ENCODE measurements around the gene BRCA2. TPM values are rescaled to one million over a fixed set of nuclear protein-coding genes. Genes with fewer than 3 reads are reported as not detected.

Gene BRCA2
- total RNA-seq, 1 donor from 2014 or later = 0.38 TPM

GRCh38 chr13:32426990-32427851 lies 111.9 kb downstream of the BRCA2 start:
- Histone ChIP-seq H3K36me3 (peaks cover 16% of the 10 kb centered on the region), H3K4me3 (peak overlapping the region; percentile 83), H3K27ac (replicated peaks) (peak overlapping the region; percentile 92), H3K4me1 (peaks cover 57% of the 10 kb centered on the region), H3K9me3 (replicated peaks) (no peaks in the 10 kb centered on the region), H3K27me3 (ENCODE audit: low read depth) (no peaks in the 10 kb centered on the region)
- no peak for TF ChIP-seq CTCF (IDR thresholded peaks at IDR 0.05; ENCODE audit: borderline replicate concordance)
- DNase-seq = peak; percentile 34
- intact Hi-C loops (cut with micrococcal nuclease) = loop anchor here (10.0 kb wide), 1 partner anchor 108 kb away; the partner anchor contains the start of gene N4BP2L2

GRCh38 chr13:32427852-32428580 lies 112.7 kb downstream of the BRCA2 start, which contains the start of gene N4BP2L1:
Gene N4BP2L1, minus strand, starts transcription at chr13:32428130. Its CDS starts 48 bp downstream, at chr13:32428082.
- H3K27ac ChIP-seq (replicated peaks) = peak within 1 kb of the TSS; percentile 92
- H3K4me1 ChIP-seq = peaks cover 56% of the 10 kb centered on the region
- DNase-seq = peak; percentile 64
- peak within 1 kb of the TSS; percentile 83 for H3K4me3 ChIP-seq
- H3K36me3 ChIP-seq = peaks cover 22% of the 10 kb centered on the region
- H3K27me3 ChIP-seq (ENCODE audit: low read depth) = no peaks in the 10 kb centered on the region
- no peaks in the 10 kb centered on the region for H3K9me3 ChIP-seq (replicated peaks)
- no peak for TF ChIP-seq CTCF (IDR thresholded peaks at IDR 0.05; ENCODE audit: borderline replicate concordance)
- intact Hi-C loops (cut with micrococcal nuclease) = loop anchor here (10.0 kb wide), 1 partner anchor 107 kb away; the partner anchor contains the start of gene N4BP2L2

- no peaks in the 10 kb centered on the region for H3K9me3 ChIP-seq (replicated peaks)
- H3K36me3 ChIP-seq = peaks cover 21% of the 10 kb centered on the region
- H3K4me3 ChIP-seq = peak overlapping the region; percentile 83
- H3K27ac ChIP-seq (replicated peaks) = peak overlapping the region; percentile 92
- no peak for TF ChIP-seq CTCF (IDR thresholded peaks at IDR 0.05; ENCODE audit: borderline replicate concordance)
- H3K4me1 ChIP-seq = peaks cover 58% of the 10 kb centered on the region
- intact Hi-C loops (cut with micrococcal nuclease) = loop anchor here (10.0 kb wide), 1 partner anchor 106 kb away; the partner anchor contains the start of gene N4BP2L2
- H3K27me3 ChIP-seq (ENCODE audit: low read depth) = no peaks in the 10 kb centered on the region
- no peak for DNase-seq
Measured at GRCh38 chr13:32428581-32429432, 113.5 kb downstream of the BRCA2 start.

- H3K27ac ChIP-seq (replicated peaks) = peak overlapping the region; percentile 92
- H3K4me3 ChIP-seq = no peak overlapping the region
- peaks cover 54% of the 10 kb centered on the region for H3K4me1 ChIP-seq
- H3K36me3 ChIP-seq = peaks cover 18% of the 10 kb centered on the region
- H3K27me3 ChIP-seq (ENCODE audit: low read depth) = no peaks in the 10 kb centered on the region
- H3K9me3 ChIP-seq (replicated peaks) = no peaks in the 10 kb centered on the region
- intact Hi-C loops (cut with micrococcal nuclease) = loop anchor here (10.0 kb wide), 1 partner anchor 105 kb away; the partner anchor contains the start of gene N4BP2L2
- no peak for TF ChIP-seq CTCF (IDR thresholded peaks at IDR 0.05; ENCODE audit: borderline replicate concordance)
- no peak for DNase-seq
Measured at GRCh38 chr13:32429433-32429909, 114.2 kb downstream of the BRCA2 start.
